ENCODE measurements around the gene MEGF11. TPM values are rescaled to one million over a fixed set of nuclear protein-coding genes. Genes with fewer than 3 reads are reported as not detected.

MEGF11 gene
- total RNA-seq, 1 experiment from 2014 or later: 2.3 TPM

- H2AFZ ChIP-seq (ENCODE audit: low read depth, low read length, poor library complexity, severe bottlenecking): no peak overlapping the region
- H3K27ac ChIP-seq (ENCODE audit: low read depth, low read length): no peak overlapping the region
- H3K27me3 ChIP-seq (ENCODE audit: insufficient read depth, low read length): no peaks in the 10 kb centered on the region
- peak; percentile 12; the same call in 1 of the 2 replicates for ATAC-seq
- ChIA-PET RAD21 (ENCODE audit: low non-redundant PET in 1 of 2, low total read pairs in 2 of 2, uncharacterized antibody in 2 of 2, unreplicated experiment in 2 of 2) (no interaction called here), CTCF (no interaction called here), POLR2A (no interaction called here)
- no peak for DNase-seq (ENCODE audit: low read depth, low spot score)
- H3K79me2 ChIP-seq (ENCODE audit: insufficient read depth, low read length): no peaks in the 10 kb centered on the region
- no peaks in the 10 kb centered on the region for H3K9me2 ChIP-seq (ENCODE audit: insufficient read depth)
- BruUV-seq (replicated peaks): no TSS peak
- intact Hi-C loops (cut with micrococcal nuclease): no loop called here
- H3K36me3 ChIP-seq (ENCODE audit: control insufficient read depth in 1 of 2, insufficient read depth in 2 of 2, low read length in 2 of 2): no peaks in the 10 kb centered on the region
- no peak overlapping the region for H3K9ac ChIP-seq (ENCODE audit: low read length)
- TF ChIP-seq POLR2AphosphoS5 (IDR thresholded peaks at IDR 0.05; ENCODE audit: low read depth, low read length): no peak
- H3K4me1 ChIP-seq (ENCODE audit: control insufficient read depth in 1 of 2, insufficient read depth in 2 of 2, low read length in 2 of 2): peaks cover 17 to 23% of the 10 kb centered on the region in 2 experiments
- no peak overlapping the region for H3K4me3 ChIP-seq (replicated peaks in 1 of 2; ENCODE audit: low read depth in 1 of 2, low read length in 2 of 2)
- no peaks in the 10 kb centered on the region for H4K20me1 ChIP-seq (ENCODE audit: insufficient read depth)
- H3K4me2 ChIP-seq (ENCODE audit: low read length): peak overlapping the region; percentile 54
- H3K9me3 ChIP-seq (ENCODE audit: control insufficient read depth in 1 of 2, insufficient read depth in 1 of 2, low read depth in 1 of 2, low read length in 2 of 2): no peaks in the 10 kb centered on the region
Measured at GRCh38 chr15:65939901-65940617, 313.5 kb downstream of the MEGF11 start.

DNA sequence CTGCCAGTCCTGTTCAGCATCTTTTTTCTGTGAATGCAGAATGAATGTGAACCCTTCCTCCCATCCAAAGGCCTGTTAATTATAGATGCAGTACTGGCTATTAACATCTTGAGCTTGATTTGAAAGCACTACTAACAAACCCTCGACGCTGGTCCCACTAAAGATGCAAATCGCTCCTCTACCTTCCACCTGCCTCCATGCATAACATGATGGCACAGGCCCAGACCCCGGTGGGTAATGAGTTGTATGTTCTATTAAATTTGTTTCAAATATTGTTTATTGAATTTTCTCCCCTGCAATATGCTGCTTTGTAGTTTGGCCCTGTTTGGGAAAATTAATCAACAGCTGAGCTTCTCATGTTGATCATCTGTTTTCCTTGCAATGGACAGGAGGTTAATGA is 314.9 kb downstream of the MEGF11 start:
- Histone ChIP-seq H3K4me2 (ENCODE audit: low read length) (no peak overlapping the region), H2AFZ (ENCODE audit: low read depth, low read length, poor library complexity, severe bottlenecking) (no peak overlapping the region), H3K36me3 (ENCODE audit: control insufficient read depth in 1 of 2, insufficient read depth in 2 of 2, low read length in 2 of 2) (no peaks in the 10 kb centered on the region), H3K79me2 (ENCODE audit: insufficient read depth, low read length) (no peaks in the 10 kb centered on the region), H4K20me1 (ENCODE audit: insufficient read depth) (no peaks in the 10 kb centered on the region), H3K9ac (ENCODE audit: low read length) (no peak overlapping the region), H3K9me2 (ENCODE audit: insufficient read depth) (no peaks in the 10 kb centered on the region), H3K27ac (ENCODE audit: low read depth, low read length) (no peak overlapping the region), H3K4me1 (ENCODE audit: control insufficient read depth in 1 of 2, insufficient read depth in 2 of 2, low read length in 2 of 2) (peaks cover 17 to 23% of the 10 kb centered on the region in 2 experiments), H3K9me3 (ENCODE audit: control insufficient read depth in 1 of 2, insufficient read depth in 1 of 2, low read depth in 1 of 2, low read length in 2 of 2) (no peaks in the 10 kb centered on the region), H3K4me3 (replicated peaks in 1 of 2; ENCODE audit: low read depth in 1 of 2, low read length in 2 of 2) (no peak overlapping the region), H3K27me3 (ENCODE audit: insufficient read depth, low read length) (no peaks in the 10 kb centered on the region)
- no peak for DNase-seq (ENCODE audit: low read depth, low spot score)
- no TSS peak for BruUV-seq (replicated peaks)
- CTCF ChIA-PET: no interaction called here
- no peak for TF ChIP-seq EZH2phosphoT487 (IDR thresholded peaks at IDR 0.05; ENCODE audit: borderline replicate concordance)
- TF ChIP-seq EZH2 (IDR thresholded peaks at IDR 0.05): no peak
- TF ChIP-seq, protein P1, sequence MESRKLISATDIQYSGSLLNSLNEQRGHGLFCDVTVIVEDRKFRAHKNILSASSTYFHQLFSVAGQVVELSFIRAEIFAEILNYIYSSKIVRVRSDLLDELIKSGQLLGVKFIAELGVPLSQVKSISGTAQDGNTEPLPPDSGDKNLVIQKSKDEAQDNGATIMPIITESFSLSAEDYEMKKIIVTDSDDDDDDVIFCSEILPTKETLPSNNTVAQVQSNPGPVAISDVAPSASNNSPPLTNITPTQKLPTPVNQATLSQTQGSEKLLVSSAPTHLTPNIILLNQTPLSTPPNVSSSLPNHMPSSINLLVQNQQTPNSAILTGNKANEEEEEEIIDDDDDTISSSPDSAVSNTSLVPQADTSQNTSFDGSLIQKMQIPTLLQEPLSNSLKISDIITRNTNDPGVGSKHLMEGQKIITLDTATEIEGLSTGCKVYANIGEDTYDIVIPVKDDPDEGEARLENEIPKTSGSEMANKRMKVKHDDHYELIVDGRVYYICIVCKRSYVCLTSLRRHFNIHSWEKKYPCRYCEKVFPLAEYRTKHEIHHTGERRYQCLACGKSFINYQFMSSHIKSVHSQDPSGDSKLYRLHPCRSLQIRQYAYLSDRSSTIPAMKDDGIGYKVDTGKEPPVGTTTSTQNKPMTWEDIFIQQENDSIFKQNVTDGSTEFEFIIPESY (IDR thresholded peaks at IDR 0.05; ENCODE audit: extremely low read depth, insufficient replicate concordance, low read length): no peak
- TF ChIP-seq ELF1 (IDR thresholded peaks at IDR 0.05; ENCODE audit: borderline replicate concordance, low read depth): no peak
- TF ChIP-seq RAD21 (IDR thresholded peaks at IDR 0.05; ENCODE audit: low read depth): no peak
- no peak for TF ChIP-seq JUND (IDR thresholded peaks at IDR 0.05)
- no peak for TF ChIP-seq CBX3 (IDR thresholded peaks at IDR 0.05; ENCODE audit: low read depth)
- RAD21 ChIA-PET (ENCODE audit: low non-redundant PET in 1 of 2, low total read pairs in 2 of 2, uncharacterized antibody in 2 of 2, unreplicated experiment in 2 of 2): no interaction called here
- POLR2A ChIA-PET: no interaction called here
- intact Hi-C loops (cut with micrococcal nuclease): no loop called here
- ATAC-seq: no peak
